ENCODE results near the gene FRMD1.

FRMD1 gene

GRCh38 chr6:168078943-168079405 lies at the start of gene FRMD1:
TSS of gene FRMD1 (minus strand) at chr6:168079212. CDS start at chr6:168079094, 118 bp downstream.
- H3K4me3 Mint-ChIP-seq, result no peak within 1 kb of the TSS
- no peaks in the 10 kb centered on the region for H3K9me3 Mint-ChIP-seq
- no peaks in the 10 kb centered on the region for H3K36me3 Mint-ChIP-seq (ENCODE audit: low read depth)
- DNase-seq (ENCODE audit: low spot score), result no peak
- H3K4me1 Mint-ChIP-seq (ENCODE audit: low read depth), result no peaks in the 10 kb centered on the region
- H3K27me3 Mint-ChIP-seq (ENCODE audit: low read depth), result no peaks in the 10 kb centered on the region
- H3K27ac Mint-ChIP-seq, result no peak within 1 kb of the TSS

- no peak overlapping the region for H3K4me3 Mint-ChIP-seq
- H3K9me3 Mint-ChIP-seq, result no peaks in the 10 kb centered on the region
- H3K27me3 Mint-ChIP-seq (ENCODE audit: low read depth), result peaks cover 18% of the 10 kb centered on the region
- H3K27ac Mint-ChIP-seq, result no peak overlapping the region
- H3K36me3 Mint-ChIP-seq (ENCODE audit: low read depth), result no peaks in the 10 kb centered on the region
- DNase-seq (ENCODE audit: low spot score), result no peak
- H3K4me1 Mint-ChIP-seq (ENCODE audit: low read depth), result no peaks in the 10 kb centered on the region
These were observed 49.1 kb upstream of the FRMD1 start for GRCh38 chr6:168128006-168128630.

- Mint-ChIP-seq H3K4me3 (no peak overlapping the region), H3K4me1 (ENCODE audit: low read depth) (no peaks in the 10 kb centered on the region), H3K27ac (no peak overlapping the region), H3K27me3 (ENCODE audit: low read depth) (peaks cover 12% of the 10 kb centered on the region), H3K9me3 (peaks cover 6% of the 10 kb centered on the region), H3K36me3 (ENCODE audit: low read depth) (no peaks in the 10 kb centered on the region)
- DNase-seq (ENCODE audit: low spot score), result no peak
These were observed 48.4 kb upstream of the FRMD1 start for GRCh38 chr6:168127384-168127868.

- peaks cover 6% of the 10 kb centered on the region for H3K27me3 Mint-ChIP-seq (ENCODE audit: low read depth)
- no peak for DNase-seq (ENCODE audit: low spot score)
- no peak overlapping the region for H3K27ac Mint-ChIP-seq
- H3K4me3 Mint-ChIP-seq, result no peak overlapping the region
- peaks cover 6% of the 10 kb centered on the region for H3K9me3 Mint-ChIP-seq
- H3K4me1 Mint-ChIP-seq (ENCODE audit: low read depth), result no peaks in the 10 kb centered on the region
- no peaks in the 10 kb centered on the region for H3K36me3 Mint-ChIP-seq (ENCODE audit: low read depth)
These were observed 47.8 kb upstream of the FRMD1 start for GRCh38 chr6:168126566-168127383.

GRCh38 chr6:168125429-168126001 lies 46.5 kb upstream of the FRMD1 start:
- no peak overlapping the region for H3K27ac Mint-ChIP-seq
- H3K4me3 Mint-ChIP-seq, result no peak overlapping the region
- no peak for DNase-seq (ENCODE audit: low spot score)

GRCh38 chr6:168124921-168125320 lies 45.9 kb upstream of the FRMD1 start:
- no peak for DNase-seq (ENCODE audit: low spot score)
- Mint-ChIP-seq H3K27ac (no peak overlapping the region), H3K36me3 (ENCODE audit: low read depth) (no peaks in the 10 kb centered on the region), H3K4me3 (no peak overlapping the region), H3K27me3 (ENCODE audit: low read depth) (no peaks in the 10 kb centered on the region), H3K4me1 (ENCODE audit: low read depth) (no peaks in the 10 kb centered on the region), H3K9me3 (peaks cover 6% of the 10 kb centered on the region)

More at GRCh38 chr6:168125429-168126001, 46.5 kb upstream of the FRMD1 start:
- Mint-ChIP-seq H3K36me3 (ENCODE audit: low read depth) (no peaks in the 10 kb centered on the region), H3K27me3 (ENCODE audit: low read depth) (no peaks in the 10 kb centered on the region), H3K4me1 (ENCODE audit: low read depth) (no peaks in the 10 kb centered on the region), H3K9me3 (peaks cover 6% of the 10 kb centered on the region)

- Mint-ChIP-seq H3K4me1 (ENCODE audit: low read depth) (no peaks in the 10 kb centered on the region), H3K4me3 (no peak overlapping the region), H3K36me3 (ENCODE audit: low read depth) (no peaks in the 10 kb centered on the region), H3K9me3 (peaks cover 6% of the 10 kb centered on the region), H3K27me3 (ENCODE audit: low read depth) (no peaks in the 10 kb centered on the region), H3K27ac (no peak overlapping the region)
- no peak for DNase-seq (ENCODE audit: low spot score)
These were observed 45.1 kb upstream of the FRMD1 start for GRCh38 chr6:168124158-168124557.

GRCh38 chr6:168123165-168123911 lies 44.3 kb upstream of the FRMD1 start:
- Mint-ChIP-seq H3K9me3 (peaks cover 6% of the 10 kb centered on the region), H3K4me3 (no peak overlapping the region), H3K36me3 (ENCODE audit: low read depth) (no peaks in the 10 kb centered on the region), H3K27me3 (ENCODE audit: low read depth) (no peaks in the 10 kb centered on the region), H3K4me1 (ENCODE audit: low read depth) (no peaks in the 10 kb centered on the region), H3K27ac (no peak overlapping the region)
- DNase-seq (ENCODE audit: low spot score), result no peak

- DNase-seq (ENCODE audit: low spot score), result no peak
- Mint-ChIP-seq H3K27me3 (ENCODE audit: low read depth) (no peaks in the 10 kb centered on the region), H3K27ac (no peak overlapping the region)
These were observed 43.5 kb upstream of the FRMD1 start for GRCh38 chr6:168122521-168122920.

GRCh38 chr6:168122011-168122410 lies 43.0 kb upstream of the FRMD1 start:
- Mint-ChIP-seq H3K4me1 (ENCODE audit: low read depth) (no peaks in the 10 kb centered on the region), H3K4me3 (no peak overlapping the region), H3K36me3 (ENCODE audit: low read depth) (no peaks in the 10 kb centered on the region), H3K9me3 (peaks cover 6% of the 10 kb centered on the region), H3K27me3 (ENCODE audit: low read depth) (no peaks in the 10 kb centered on the region), H3K27ac (no peak overlapping the region)
- DNase-seq (ENCODE audit: low spot score), result no peak

More at GRCh38 chr6:168122521-168122920, 43.5 kb upstream of the FRMD1 start:
- H3K4me1 Mint-ChIP-seq (ENCODE audit: low read depth), result no peaks in the 10 kb centered on the region
- H3K36me3 Mint-ChIP-seq (ENCODE audit: low read depth), result no peaks in the 10 kb centered on the region
- H3K9me3 Mint-ChIP-seq, result peaks cover 6% of the 10 kb centered on the region
- H3K4me3 Mint-ChIP-seq, result no peak overlapping the region

GRCh38 chr6:168121303-168121665 lies 42.3 kb upstream of the FRMD1 start:
- Mint-ChIP-seq H3K4me3 (no peak overlapping the region), H3K4me1 (ENCODE audit: low read depth) (no peaks in the 10 kb centered on the region), H3K27ac (no peak overlapping the region), H3K36me3 (ENCODE audit: low read depth) (no peaks in the 10 kb centered on the region), H3K27me3 (ENCODE audit: low read depth) (no peaks in the 10 kb centered on the region), H3K9me3 (peaks cover 6% of the 10 kb centered on the region)
- peak; percentile 28 for DNase-seq (ENCODE audit: low spot score)

GRCh38 chr6:168120390-168121302 lies 41.6 kb upstream of the FRMD1 start:
- H3K4me3 Mint-ChIP-seq, result no peak overlapping the region
- peaks cover 8% of the 10 kb centered on the region for H3K9me3 Mint-ChIP-seq
- H3K4me1 Mint-ChIP-seq (ENCODE audit: low read depth), result no peaks in the 10 kb centered on the region
- H3K27ac Mint-ChIP-seq, result no peak overlapping the region
- no peaks in the 10 kb centered on the region for H3K36me3 Mint-ChIP-seq (ENCODE audit: low read depth)
- no peaks in the 10 kb centered on the region for H3K27me3 Mint-ChIP-seq (ENCODE audit: low read depth)
- peak; percentile 40 for DNase-seq (ENCODE audit: low spot score)

- no peaks in the 10 kb centered on the region for H3K4me1 Mint-ChIP-seq (ENCODE audit: low read depth)
- no peak overlapping the region for H3K4me3 Mint-ChIP-seq
- H3K27ac Mint-ChIP-seq, result no peak overlapping the region
- no peak for DNase-seq (ENCODE audit: low spot score)
- H3K27me3 Mint-ChIP-seq (ENCODE audit: low read depth), result no peaks in the 10 kb centered on the region
- peaks cover 11% of the 10 kb centered on the region for H3K9me3 Mint-ChIP-seq
- H3K36me3 Mint-ChIP-seq (ENCODE audit: low read depth), result no peaks in the 10 kb centered on the region
These were observed 40.5 kb upstream of the FRMD1 start for GRCh38 chr6:168119539-168119938.
